DOHH2 (cell line): ENCODE results near the gene TAS2R13.

Experiments used
- H3F3A ChIP-seq: fragments of 200-600 bp; sonication (generic), shearing (Covaris generic); 2 replicates; pipeline ENCODE4 v1.6.0; 2016; ENCODE audit warnings: antibody characterized with exemption, mild to moderate bottlenecking; ENCODE audit not compliant: control insufficient read depth, insufficient read depth
- H3K27ac ChIP-seq: fragments of 200-600 bp; sonication (generic); 2 replicates; pipeline ENCODE4 v1.5.1; 2014; ENCODE audit warnings: low read depth, mild to moderate bottlenecking, low read length, moderate library complexity
- H3K27me3 ChIP-seq: fragments of 200-600 bp; sonication (generic); 2 replicates; pipeline ENCODE4 v1.6.1; 2014; ENCODE audit warnings: mild to moderate bottlenecking, low read length, mixed read lengths; ENCODE audit not compliant: control insufficient read depth
- H3K36me3 ChIP-seq: fragments of 200-600 bp; sonication (generic); 2 replicates; pipeline ENCODE4 v1.6.1; 2014; ENCODE audit warnings: mild to moderate bottlenecking, low read length, moderate library complexity, mixed read lengths; ENCODE audit not compliant: control insufficient read depth
- H3K4me1 ChIP-seq: fragments of 200-600 bp; sonication (generic); 2 replicates; pipeline ENCODE4 v1.6.1; 2014; ENCODE audit warnings: mild to moderate bottlenecking, low read length, mixed read lengths; ENCODE audit not compliant: control insufficient read depth
- H3K4me2 ChIP-seq: fragments of 200-600 bp; sonication (generic); 2 replicates; pipeline ENCODE4 v1.6.0; 2014; ENCODE audit warnings: mild to moderate bottlenecking, low read length, moderate library complexity
- H3K4me3 ChIP-seq: fragments of 200-600 bp; sonication (generic); 2 replicates; pipeline ENCODE4 v1.5.1; 2014; ENCODE audit warnings: mild to moderate bottlenecking, low read length, mixed read lengths
- H3K79me2 ChIP-seq: fragments of 200-600 bp; sonication (generic); 2 replicates; pipeline ENCODE4 v1.6.1; 2014; ENCODE audit warnings: mild to moderate bottlenecking, low read length, mixed read lengths; ENCODE audit not compliant: control insufficient read depth
- H3K9me2 ChIP-seq: fragments of 200-600 bp; sonication (generic); replicated peaks from 2 replicates; pipeline ENCODE4 v1.6.1; 2014; ENCODE audit warnings: mild to moderate bottlenecking, low read length, mixed read lengths; ENCODE audit not compliant: control insufficient read depth
- H3K9me3 ChIP-seq: fragments of 200-600 bp; sonication (generic); 2 replicates; pipeline ENCODE4 v1.6.1; 2014; ENCODE audit warnings: antibody characterized with exemption, low read length, mixed read lengths; ENCODE audit not compliant: control insufficient read depth, insufficient read depth
- H4K20me1 ChIP-seq: fragments of 200-600 bp; sonication (generic); 2 replicates; pipeline ENCODE4 v1.6.0; 2014; ENCODE audit warnings: low read depth, mild to moderate bottlenecking, antibody characterized with exemption, low read length, moderate library complexity; ENCODE audit not compliant: control insufficient read depth, insufficient read depth
- EZH2phosphoT487 ChIP-seq: fragments of 200-600 bp; sonication (generic); IDR thresholded peaks from 2 replicates; pipeline ENCODE4 v1.6.1; 2017; ENCODE audit warnings: borderline replicate concordance, mild to moderate bottlenecking, antibody characterized with exemption, low read length, moderate library complexity, mixed read lengths
- TF ChIP-seq, protein P1 (sequence below): fragments of 200-600 bp; sonication (generic); IDR thresholded peaks from one replicate; pipeline ENCODE4 v1.5.1; 2014; ENCODE audit warnings: antibody characterized with exemption, mild to moderate bottlenecking, low read depth, low read length; ENCODE audit not compliant: poor library complexity, severe bottlenecking

The TAS2R13 gene

DNA sequence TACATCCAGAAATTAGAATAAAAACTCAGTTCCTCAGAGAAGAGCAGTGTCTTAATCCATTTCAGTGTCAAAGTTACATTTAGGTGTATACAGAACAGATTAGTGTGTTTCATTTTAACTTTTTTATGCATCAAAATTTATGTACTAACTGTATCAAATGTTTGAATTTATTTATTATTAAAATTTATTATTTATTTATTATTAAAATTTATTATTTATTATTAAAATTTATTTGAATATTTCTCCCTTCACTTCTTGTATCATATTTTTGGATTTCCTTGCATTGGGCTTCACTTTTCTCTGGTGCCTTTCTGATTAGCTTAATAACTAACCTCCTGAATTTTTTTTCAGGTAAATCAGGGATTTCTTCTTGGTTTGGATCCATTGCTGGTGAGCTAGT lies 32.0 kb upstream of the TAS2R13 start:
- Histone ChIP-seq H3K27ac (no peak overlapping the region), H3K9me3 (no peaks in the 10 kb centered on the region), H3K9me2 (no peaks in the 10 kb centered on the region), H3K4me2 (no peak overlapping the region), H3K4me1 (no peaks in the 10 kb centered on the region), H3K36me3 (no peaks in the 10 kb centered on the region), H3K79me2 (no peaks in the 10 kb centered on the region), H3F3A (no peaks in the 10 kb centered on the region), H4K20me1 (no peaks in the 10 kb centered on the region), H3K4me3 (no peak overlapping the region), H3K27me3 (no peaks in the 10 kb centered on the region)
- TF ChIP-seq, protein P1, sequence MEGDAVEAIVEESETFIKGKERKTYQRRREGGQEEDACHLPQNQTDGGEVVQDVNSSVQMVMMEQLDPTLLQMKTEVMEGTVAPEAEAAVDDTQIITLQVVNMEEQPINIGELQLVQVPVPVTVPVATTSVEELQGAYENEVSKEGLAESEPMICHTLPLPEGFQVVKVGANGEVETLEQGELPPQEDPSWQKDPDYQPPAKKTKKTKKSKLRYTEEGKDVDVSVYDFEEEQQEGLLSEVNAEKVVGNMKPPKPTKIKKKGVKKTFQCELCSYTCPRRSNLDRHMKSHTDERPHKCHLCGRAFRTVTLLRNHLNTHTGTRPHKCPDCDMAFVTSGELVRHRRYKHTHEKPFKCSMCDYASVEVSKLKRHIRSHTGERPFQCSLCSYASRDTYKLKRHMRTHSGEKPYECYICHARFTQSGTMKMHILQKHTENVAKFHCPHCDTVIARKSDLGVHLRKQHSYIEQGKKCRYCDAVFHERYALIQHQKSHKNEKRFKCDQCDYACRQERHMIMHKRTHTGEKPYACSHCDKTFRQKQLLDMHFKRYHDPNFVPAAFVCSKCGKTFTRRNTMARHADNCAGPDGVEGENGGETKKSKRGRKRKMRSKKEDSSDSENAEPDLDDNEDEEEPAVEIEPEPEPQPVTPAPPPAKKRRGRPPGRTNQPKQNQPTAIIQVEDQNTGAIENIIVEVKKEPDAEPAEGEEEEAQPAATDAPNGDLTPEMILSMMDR = no peak
- no peak for TF ChIP-seq EZH2phosphoT487

DNA sequence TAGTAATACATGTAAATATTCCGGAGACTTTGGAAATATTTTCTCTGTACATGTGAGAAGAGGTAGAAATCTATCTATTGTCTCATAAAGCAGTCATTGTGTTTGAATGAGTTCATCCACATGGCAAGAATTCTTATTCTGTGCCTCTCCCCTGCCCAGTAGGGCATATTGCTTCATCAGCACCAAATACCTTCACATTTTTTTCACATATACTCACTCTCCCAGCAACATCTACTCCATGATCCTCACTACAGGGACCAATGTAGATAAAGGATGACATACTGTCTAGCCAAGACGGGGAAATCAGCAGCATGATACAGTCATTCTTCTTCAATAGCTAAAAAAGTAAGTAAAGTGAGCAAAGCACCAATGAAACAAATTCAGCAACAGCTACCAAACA lies 31.0 kb upstream of the TAS2R13 start:
- no peaks in the 10 kb centered on the region for H3K27me3 ChIP-seq
- H3K36me3 ChIP-seq = no peaks in the 10 kb centered on the region
- H4K20me1 ChIP-seq = no peaks in the 10 kb centered on the region
- no peaks in the 10 kb centered on the region for H3K9me3 ChIP-seq
- no peaks in the 10 kb centered on the region for H3K79me2 ChIP-seq
- H3K4me2 ChIP-seq = no peak overlapping the region
- H3K27ac ChIP-seq = no peak overlapping the region
- H3K9me2 ChIP-seq = no peaks in the 10 kb centered on the region
- no peaks in the 10 kb centered on the region for H3K4me1 ChIP-seq
- no peak for TF ChIP-seq EZH2phosphoT487
- TF ChIP-seq, protein P1 = no peak
- H3F3A ChIP-seq = no peaks in the 10 kb centered on the region
- no peak overlapping the region for H3K4me3 ChIP-seq

DNA sequence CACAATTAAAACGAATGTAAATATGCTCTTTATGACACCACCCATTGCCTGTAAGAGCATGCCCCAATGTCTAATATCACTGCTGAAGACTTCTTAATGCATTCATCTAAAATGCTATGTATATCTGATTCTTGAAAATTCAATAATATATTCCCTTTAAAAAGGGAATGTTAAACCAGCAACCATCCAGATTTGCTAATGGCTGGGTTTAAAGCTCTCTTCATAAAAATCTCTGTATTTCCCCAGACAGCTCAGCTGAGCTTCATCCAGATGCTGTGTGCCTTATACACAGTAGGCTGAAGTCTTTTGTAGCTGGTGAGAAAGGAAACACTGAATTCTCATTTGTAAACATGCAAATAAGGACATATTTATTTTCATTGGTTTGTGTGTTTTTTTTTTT lies 29.8 kb upstream of the TAS2R13 start, which contains the start of gene TAS2R14:
TAS2R14 (minus strand) TSS at position 101 of the 400 bp plus-strand sequence; CDS start at position 45, 56 bp downstream.
- H3K9me2 ChIP-seq = no peaks in the 10 kb centered on the region
- no peaks in the 10 kb centered on the region for H3K36me3 ChIP-seq
- H3K9me3 ChIP-seq = no peaks in the 10 kb centered on the region
- no peak within 1 kb of the TSS for H3K27ac ChIP-seq
- no peaks in the 10 kb centered on the region for H3F3A ChIP-seq
- H3K4me1 ChIP-seq = no peaks in the 10 kb centered on the region
- H3K4me2 ChIP-seq = no peak within 1 kb of the TSS
- no peak within 1 kb of the TSS for H3K4me3 ChIP-seq
- no peaks in the 10 kb centered on the region for H3K79me2 ChIP-seq
- TF ChIP-seq, protein P1 = no peak
- no peak for TF ChIP-seq EZH2phosphoT487
- no peaks in the 10 kb centered on the region for H3K27me3 ChIP-seq
- H4K20me1 ChIP-seq = no peaks in the 10 kb centered on the region
